HG03108 (cell line): ENCODE results near the gene GKN2.
"Not testable (repeated sequence)": the region's sequence is repeated elsewhere in the genome, so short reads cannot be mapped to it uniquely, and the experiment has no call there.

ENCODE experiments used
- ATAC-seq: cut with Tn5 transposase; IDR thresholded peaks from one replicate; pipeline ENCODE4 v1.9.1; 2021; ENCODE audit warnings: moderate library complexity; ENCODE audit not compliant: unreplicated experiment

The GKN2 gene

DNA sequence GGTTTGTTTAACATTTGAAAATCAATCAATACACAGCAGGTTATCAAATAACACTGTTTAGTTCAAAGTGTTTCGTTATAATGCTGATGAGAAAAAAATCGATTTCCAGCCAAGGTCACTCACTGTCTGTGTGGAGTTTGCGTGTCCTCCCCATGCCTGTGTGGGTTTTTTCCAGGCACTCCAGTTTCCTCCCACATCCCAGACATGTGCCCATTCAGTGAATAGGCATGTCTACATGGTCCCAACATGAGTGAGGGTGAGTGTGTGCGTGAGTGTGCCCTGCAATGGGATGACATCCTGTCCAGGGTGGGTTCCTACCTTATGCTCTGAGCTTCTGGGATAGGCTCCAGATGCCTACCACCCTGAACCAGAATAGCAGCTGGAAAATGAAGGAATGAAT is 8.7 kb upstream of the GKN2 start:
- no peak for ATAC-seq

- ATAC-seq, result no peak
Measured at GRCh38 chr2:68959001-68959400, 6.3 kb upstream of the GKN2 start.

- ATAC-seq, result not testable (repeated sequence)
Measured at GRCh38 chr2:68955432-68955831, 2.7 kb upstream of the GKN2 start.

GRCh38 chr2:68951899-68952298 is 794 bp downstream of the GKN2 start:
- no peak for ATAC-seq

DNA sequence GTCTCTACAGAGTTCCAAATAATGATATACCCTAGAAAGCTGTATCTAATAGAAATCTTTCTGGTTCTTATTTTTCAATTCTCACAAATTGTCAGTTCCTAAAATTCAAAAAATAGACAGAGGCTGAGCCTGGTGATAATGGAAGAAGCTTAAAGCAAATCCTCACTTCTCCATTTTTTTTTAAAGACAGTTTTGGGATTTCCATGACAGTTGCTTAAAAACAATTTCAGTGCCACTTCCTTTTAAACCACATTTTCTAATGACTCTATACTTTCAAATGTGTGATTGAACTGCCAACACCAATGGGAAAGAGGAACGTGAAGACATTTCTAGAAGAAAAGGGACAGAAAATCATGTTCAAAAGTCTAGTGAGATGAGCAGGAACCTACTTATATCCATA is 4.0 kb downstream of the GKN2 start:
- no peak for ATAC-seq

GRCh38 chr2:68946117-68946516 is 6.6 kb downstream of the GKN2 start:
- no peak for ATAC-seq

GRCh38 chr2:68943581-68944568 is 8.8 kb downstream of the GKN2 start:
- ATAC-seq, result no peak

DNA sequence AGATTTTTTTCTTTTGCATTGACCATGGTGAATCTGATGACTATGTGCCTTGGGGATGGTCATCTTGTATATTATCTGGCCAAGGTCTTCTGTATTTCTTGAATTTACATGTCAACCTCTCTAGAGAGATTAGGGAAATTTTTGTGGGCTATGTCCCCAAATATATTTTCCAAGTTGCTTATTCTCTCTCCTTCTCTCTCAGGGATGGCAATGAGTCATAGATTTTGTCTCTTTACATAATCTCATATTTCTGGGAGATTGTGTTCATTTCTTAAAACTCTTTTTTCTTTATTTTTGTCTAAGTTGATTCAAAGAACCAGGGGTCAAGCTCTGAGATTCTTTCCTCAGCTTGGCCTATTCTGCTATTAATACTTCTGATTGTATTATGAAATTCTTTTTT is 9.9 kb downstream of the GKN2 start:
- no peak for ATAC-seq

- ATAC-seq, result no peak
Measured at GRCh38 chr2:68940369-68940768, 12.3 kb downstream of the GKN2 start.

DNA sequence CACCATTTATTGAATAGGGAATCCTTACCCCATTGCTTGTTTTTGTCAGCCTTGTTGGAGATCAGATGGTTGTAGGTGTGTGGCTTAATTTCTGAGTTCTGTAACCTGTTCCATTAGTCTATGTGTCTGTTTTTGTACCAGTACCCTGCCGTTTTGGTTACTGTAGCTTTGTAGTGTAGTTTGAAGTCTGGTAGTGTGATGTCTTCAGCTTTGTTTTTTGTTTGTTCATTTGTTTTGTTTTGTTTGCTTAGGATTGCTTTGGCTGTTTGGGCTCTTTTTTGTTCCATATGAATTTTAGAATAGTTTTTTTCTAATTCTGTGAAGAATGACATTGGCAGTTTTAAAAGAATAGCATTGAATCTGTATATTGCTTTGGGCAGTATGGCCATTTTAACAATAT is 12.7 kb downstream of the GKN2 start:
- no peak for ATAC-seq

DNA sequence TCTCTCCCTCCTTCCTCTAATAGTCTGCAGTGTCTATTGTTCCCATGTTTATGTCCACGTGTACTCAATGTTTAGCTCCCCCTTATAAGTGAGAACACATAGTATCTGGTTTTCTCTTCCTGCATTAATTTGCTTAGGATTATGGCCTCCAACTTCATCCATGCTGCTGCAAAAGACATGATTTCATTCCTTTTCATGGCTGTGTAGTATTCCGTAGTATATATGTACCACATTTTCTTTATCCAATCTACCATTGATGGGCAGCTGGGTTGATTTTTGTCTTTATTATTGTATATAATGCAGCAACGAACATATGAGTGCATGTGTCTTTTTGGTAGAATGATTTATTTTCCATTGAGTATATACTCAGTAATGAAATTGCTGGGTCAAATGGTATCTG is 13.8 kb downstream of the GKN2 start:
- no peak for ATAC-seq

GRCh38 chr2:68937346-68938055 is 15.2 kb downstream of the GKN2 start:
- no peak for ATAC-seq

DNA sequence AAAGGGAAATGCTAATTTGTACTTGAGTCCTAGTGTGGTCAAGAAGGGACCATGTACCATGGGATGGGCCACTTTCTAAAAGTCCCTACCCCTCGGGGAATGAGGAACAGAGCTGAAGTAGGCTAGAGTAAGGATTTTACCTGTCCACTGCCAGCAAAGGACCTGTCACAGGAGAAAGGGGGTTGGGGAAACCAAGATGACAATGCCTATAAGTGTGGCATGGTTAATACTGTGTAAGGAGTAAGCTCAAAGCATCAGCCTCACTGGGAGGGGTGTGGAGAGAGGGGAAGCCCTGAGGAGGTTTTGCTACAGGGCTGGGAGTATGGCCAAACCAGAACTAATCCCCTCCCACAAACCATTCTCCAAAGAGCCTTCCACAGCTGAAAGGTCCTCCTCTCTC is 15.8 kb downstream of the GKN2 start:
- ATAC-seq, result no peak

DNA sequence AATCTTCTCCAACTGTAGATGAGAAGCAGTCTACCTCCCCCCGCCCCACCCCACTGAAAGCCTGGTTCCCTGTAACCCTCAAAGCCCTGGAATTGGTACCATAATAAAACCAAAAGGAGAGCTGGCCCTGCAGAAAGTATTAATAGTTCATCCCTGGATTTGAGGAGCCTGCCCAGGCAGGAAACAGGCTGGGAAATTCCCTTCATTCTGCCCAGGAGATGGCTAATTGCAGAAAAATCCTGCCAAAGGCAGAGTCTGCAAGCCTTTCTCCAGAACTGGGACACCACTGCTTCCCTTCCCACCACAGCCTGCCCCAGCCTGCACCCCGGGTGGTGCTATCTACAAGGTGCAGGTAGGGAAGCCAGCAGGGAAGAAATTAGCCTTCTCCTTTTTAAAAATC is 16.3 kb downstream of the GKN2 start:
- no peak for ATAC-seq

DNA sequence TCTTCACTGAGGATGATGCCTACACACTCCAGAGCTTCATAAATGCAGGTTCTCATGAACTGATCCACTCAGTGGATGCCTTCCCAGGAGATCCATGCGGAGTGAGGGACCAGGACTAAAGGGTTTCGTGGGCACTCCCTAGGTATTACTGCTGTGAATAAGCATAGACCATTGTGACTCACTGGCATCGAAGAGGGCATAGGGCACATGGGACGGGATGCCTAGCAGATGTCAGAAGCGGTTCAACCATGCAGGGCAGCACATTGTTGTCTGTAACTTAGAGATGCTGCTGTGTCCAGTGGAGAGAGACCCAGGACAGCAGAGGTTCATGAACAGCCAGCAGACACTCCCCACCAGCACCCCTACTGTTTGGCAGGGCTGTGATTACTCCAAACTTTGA is 17.2 kb downstream of the GKN2 start:
- ATAC-seq, result no peak

DNA sequence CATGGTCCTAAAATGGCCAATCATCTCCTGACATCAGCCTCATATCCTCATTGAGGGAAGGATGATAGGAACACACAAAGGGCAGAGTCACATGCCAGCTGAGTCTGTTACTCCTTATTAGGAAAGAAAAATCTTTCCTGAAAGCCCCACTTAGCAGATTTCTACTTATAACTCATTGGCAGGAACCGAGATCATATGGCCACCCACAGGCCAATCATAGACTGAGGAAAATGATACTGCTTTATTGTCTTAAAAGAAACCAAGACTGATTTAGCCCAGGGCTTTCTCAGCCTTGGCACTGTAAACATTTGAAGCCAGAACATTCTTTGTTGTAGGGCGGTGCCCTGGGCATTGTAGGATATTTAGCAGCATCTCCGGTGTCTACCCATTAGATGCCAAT is 18.7 kb downstream of the GKN2 start:
- ATAC-seq, result no peak

DNA sequence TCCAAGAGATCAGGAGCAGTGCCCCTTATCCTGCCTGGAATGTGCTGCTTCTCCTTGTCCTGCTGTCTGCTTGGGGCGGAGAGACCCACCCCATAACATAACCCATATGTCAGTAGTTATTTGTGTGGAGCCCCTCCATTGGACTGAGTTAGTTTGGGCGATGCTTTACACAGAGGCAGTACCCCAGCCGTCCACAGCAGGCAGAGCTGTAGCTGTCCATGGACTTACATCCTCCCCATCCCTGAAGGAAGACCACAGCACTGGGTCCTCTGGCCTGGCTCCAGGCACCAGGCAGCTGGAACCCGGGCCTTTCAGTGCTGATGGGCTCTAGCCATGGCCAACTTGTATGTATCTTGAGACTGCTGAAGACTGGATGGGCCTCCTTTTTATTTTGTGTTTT is 20.3 kb downstream of the GKN2 start:
- no peak for ATAC-seq

DNA sequence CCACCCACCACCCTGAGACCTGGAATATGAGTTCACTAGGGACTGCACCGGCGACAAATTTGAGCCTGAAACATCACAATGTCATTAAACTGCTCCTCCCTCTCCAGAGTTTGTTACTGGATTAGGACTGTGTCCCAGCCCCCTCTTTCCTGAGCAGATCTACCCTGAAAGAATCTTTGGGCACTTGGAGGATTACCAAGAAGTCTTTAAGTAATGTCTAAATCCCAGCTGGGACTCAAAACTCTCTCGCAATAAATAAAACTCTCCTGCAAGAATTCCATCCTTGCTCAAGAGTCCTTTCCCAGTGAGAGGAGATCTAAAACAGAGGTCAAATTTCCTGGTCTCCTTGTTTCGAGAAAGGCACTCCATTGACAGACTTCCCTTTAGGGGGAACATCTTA is 20.9 kb downstream of the GKN2 start:
- no peak for ATAC-seq

DNA sequence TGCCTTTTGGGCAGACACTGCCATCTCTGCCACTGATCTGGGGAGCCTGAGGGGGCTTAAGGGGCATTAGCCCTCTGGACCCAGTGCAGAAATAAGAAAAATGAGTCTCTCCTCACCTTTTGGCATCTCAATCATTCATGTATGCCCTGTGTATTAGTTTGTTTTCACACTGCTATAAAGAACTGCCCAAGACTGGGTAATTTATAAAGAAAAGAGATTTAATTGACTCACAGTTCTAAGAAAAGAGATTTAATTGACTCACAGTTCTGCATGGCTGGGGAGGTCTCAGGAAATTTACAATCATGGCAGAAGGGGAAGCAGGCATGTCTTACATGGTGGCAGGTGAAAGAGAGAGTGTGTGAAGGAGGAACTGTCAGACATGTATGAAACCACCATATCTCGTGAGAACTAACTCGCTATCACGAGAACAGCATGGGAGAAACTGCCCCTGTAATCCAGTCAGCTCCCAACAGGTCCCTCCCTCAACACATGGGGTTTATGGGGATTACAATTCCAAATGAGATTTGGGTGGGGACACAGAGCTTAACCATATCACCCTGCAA is 21.5 kb downstream of the GKN2 start:
- no peak for ATAC-seq

- no peak for ATAC-seq
Measured at GRCh38 chr2:68926796-68927195, 25.9 kb downstream of the GKN2 start.

GRCh38 chr2:68925295-68925896 is 27.3 kb downstream of the GKN2 start:
- ATAC-seq, result no peak
